Measurements from ENCODE around the gene SLIRP.
A peak's percentile ranks its signal among the peaks of the same experiment; 100 is the strongest.
"Not testable (repeated sequence)": the region's sequence is repeated elsewhere in the genome, so short reads cannot be mapped to it uniquely, and the experiment has no call there.

The SLIRP gene

DNA sequence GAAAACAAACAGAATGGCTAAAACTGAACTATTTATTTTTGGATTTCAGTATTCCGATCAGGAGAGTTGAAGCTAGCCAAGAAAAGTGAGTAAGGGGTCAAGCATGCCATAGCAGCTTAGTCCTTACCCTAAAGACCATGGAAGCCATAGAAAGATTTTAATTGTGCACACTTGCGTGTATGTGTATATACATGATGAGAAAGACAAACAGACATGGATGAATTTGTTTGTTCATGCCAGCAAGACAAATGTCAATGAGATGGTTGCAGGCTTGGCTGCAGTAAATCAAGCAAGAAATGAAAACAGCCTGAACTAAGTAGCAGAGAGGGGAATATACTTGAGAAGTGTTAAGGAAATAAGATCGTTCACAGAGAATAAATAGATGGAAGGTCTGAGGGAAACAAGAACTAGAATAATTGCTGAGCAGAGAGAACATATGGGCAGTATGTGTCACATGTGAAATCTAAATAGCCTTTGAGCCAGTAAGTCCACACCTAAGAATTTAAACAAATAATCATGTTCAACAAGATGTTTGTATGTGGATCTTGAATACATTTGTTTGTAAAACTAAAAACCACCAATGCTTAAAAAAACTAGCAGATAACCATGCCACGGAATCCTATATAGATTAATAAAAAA is 38.3 kb downstream of the SLIRP start:
- DNase-seq: no peak

DNA sequence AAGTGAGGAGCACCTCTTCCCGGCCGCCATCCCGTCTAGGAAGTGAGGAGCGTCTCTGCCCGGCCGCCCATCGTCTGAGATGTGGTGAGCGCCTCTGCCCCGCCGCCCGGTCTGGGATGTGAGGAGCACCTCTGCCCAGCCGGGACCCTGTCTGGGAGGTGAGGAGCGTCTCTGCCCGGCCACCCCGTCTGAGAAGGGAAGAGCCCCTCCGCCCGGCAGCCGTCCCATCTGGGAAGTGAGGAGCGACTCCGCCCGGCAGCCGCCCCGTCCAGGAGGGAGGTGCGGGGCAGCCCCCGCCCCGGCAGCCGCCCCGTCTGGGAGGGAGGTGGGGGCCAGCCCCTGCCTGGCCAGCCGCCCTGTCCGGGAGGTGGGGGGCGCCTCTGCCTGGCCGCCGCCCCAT is 39.5 kb downstream of the SLIRP start:
- not testable (repeated sequence) for DNase-seq

DNA sequence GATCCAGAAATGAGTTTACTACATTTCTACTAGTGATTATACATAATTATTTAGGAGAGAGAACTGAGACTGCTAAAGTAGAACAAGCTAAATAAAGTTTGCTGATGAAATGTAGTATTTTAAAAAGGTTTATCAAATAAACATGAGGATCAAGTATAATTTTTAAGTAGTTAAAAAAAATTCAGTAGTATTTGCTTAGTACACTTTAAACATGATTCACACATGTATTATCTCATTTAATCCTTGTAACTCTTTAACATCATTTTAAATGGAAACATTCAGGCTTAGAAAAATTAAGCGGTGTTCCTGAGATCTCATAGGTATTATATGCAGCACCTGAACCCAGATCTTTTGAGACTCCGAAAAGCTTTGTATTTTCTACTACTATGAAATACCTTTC is 44.4 kb downstream of the SLIRP start:
- DNase-seq: no peak

DNA sequence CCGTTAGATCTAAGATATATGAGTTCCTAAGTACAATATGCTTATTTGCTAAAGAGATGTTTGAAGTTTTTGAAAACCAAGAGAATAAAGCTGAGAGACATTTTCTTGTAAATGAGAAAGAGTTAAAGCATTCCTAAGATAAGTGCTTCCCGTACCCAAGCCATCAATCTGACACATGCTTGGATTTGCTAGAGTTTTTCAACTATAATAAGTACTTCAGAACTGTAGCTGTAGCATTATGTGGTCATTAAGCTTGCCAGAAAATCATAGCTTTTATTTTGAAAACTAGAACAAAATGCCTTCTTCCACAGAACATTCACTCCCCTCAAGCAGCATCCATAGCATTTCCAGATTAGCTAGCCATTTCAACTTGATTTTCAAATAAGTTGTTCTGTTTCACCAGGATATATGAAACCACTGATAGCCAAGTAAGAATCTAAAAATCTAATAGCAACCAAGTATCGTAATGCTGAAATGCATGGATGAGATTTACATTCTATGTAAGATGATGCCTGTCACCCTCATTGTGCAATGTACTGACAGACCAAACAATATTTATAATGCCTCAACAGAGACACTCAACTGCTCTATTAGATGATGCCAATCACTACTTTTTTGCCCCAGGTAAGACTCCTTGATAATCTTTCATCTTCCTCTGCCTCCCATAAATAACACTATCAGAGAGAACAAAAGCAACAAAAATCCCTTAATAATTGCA is 45.1 kb downstream of the SLIRP start:
- no peak for DNase-seq

DNA sequence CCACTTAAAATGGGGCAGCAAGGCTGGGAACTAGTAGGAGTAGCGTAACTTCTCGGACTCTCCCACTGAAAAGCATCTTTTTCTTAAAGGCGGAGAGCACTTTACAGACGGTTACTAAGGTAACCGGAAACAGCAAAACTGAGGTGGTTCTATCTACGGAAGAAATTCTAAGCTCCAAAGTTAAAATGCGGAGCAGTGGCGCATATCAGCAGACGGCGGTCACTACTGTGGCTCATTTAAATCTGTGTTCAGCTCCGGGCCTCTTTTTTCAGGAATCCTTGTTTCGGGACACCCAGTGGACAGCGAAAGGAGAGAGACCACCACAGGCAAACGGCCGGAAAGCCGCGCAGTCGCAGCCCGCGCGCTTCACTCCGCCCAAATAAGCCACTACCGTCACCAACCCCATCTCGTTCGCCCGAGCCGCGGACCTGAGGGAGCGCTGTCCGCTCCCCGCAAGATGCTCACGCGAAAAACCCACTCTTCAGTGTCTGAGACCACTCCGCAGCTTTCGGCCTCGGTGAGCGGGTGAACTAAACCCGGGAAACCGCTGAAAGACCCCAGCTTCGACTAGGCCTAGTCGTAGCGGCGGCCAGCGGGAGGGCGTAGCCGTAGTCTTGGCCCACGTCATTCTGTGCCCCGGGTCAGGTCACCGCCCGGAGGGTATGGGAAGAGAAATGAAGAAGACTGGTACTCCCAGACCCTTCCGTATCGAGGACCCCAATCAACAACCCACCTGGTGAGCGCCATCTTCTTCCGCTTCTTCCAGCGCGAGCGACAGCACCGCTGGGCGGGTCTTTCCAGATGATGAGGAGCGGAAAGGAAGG is 52.7 kb downstream of the SLIRP start, which contains the start of gene SNW1:
SNW1 (minus strand) TSS at position 776 of the 824 bp plus-strand sequence; CDS start at position 747, 29 bp downstream.
- no peak for DNase-seq

DNA sequence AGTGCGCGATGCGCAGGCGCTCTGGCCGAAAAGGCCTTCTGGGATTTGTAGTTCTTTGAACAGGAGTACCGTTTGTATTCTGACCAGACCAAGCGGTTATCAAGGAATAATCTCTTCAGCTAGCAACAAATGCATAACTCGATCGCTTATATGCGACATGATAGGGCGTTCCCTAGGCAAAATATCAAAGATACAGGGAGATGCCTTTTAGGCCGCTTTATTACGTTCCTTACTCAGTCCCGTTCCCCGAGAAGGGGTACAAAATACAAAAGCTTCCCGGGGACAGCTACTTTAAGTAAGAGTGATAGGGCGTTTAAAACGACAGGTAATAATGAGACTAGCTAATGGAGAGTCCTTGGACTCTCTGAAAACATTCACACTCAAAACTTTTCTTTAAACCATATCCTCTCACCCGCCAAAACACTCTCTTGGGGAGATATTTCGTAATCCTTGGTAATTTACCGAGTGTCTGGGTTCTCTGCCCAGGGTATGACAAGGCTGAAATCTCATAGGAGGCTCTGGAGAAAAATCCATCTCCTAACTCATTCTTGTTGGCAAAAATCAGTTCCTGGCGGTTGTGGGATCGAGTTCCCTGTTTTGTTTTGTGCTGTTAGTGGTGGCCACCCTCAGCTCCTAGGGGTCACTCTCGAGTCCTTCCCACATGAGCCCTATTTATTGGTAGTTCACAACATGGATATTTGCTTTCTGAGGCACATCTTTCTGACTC is 53.5 kb downstream of the SLIRP start:
- peak; percentile 82 for DNase-seq

DNA sequence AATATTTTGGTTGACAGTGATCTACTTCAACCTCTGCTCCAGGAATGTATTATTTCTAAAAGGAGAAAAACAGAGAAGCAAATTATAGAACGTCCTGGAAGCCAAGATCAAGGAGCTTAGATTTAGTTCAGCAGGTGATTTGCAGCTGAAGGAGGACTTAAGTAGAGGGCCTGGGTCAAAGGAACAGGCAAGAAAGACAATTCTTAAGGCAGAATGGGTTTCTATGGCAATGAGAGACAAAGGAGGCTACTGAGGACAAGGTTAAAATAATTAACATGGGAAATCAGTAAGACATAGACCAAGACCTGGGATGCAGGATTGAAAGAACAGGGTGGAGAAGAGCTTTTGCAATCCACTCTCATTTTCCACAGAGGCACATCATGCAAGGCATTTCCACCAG is 55.4 kb downstream of the SLIRP start:
- no peak for DNase-seq

DNA sequence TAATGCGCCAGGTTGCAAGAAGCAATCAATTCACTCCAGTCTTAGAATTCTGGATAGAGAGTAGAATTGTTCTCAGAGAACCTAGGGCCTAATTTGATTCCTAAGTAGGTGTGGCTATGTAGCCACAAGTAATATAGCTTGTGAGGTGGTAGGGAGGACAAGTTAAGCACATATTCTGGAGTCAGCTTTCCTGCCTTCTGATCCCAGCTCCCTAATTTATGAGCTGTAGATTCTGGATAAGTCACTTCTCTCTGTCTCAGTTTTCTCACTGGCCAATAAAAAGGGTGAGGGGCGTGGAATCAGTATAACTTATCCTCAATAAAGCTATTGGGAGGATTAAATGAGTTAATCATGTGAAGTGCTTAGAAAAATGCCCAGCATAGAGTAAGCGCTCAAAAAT is 56.1 kb downstream of the SLIRP start:
- DNase-seq: no peak
